Spleen (tissue), 11 donors: ENCODE measurements around the gene ADARB2. TPM values are rescaled to one million over a fixed set of nuclear protein-coding genes. Genes with fewer than 3 reads are reported as not detected.

ENCODE experiments used
- DNase-seq: peaks from one replicate; pipeline ENCODE4 v3.0.0-alpha.2; 2020
- H3K27ac ChIP-seq, 8 donors: fragments of 200-600 bp; sonication (generic) in 7 of 8; 1 replicate in 4 of 8; 2 replicates in 4 of 8; pipeline versions ENCODE4 v1.5.0 to v1.8.0; 2016 to 2021; ENCODE audit warnings: inconsistent platforms in 4 of 8, mild to moderate bottlenecking in 4 of 8, moderate library complexity in 1 of 8
- H3K27me3 ChIP-seq, 7 donors: fragments of 200-600 bp; sonication (generic) in 6 of 7; replicated peaks in 1 of 7; 1 replicate in 4 of 7; 2 replicates in 3 of 7; pipeline versions ENCODE4 v1.5.0 to v1.8.0; 2016 to 2021; ENCODE audit warnings: inconsistent platforms in 3 of 7, mild to moderate bottlenecking in 1 of 7
- H3K36me3 ChIP-seq, 6 donors: fragments of 200-600 bp; sonication (generic) in 5 of 6; 1 replicate in 4 of 6; 2 replicates in 2 of 6; pipeline versions ENCODE4 v1.5.0 to v1.8.0; 2016 to 2021; ENCODE audit warnings: inconsistent platforms in 2 of 6
- H3K4me1 ChIP-seq, 6 donors: fragments of 200-600 bp; sonication (generic) in 5 of 6; 1 replicate in 3 of 6; 2 replicates in 3 of 6; pipeline versions ENCODE4 v1.5.0 to v1.8.0; 2016 to 2021; ENCODE audit warnings: inconsistent platforms in 3 of 6
- H3K4me3 ChIP-seq, 8 donors: fragments of 200-600 bp; sonication (generic) in 7 of 8; 1 replicate in 4 of 8; 2 replicates in 4 of 8; pipeline versions ENCODE4 v1.5.0 to v1.8.0; 2016 to 2021; ENCODE audit warnings: inconsistent platforms in 4 of 8, mild to moderate bottlenecking in 4 of 8, moderate library complexity in 2 of 8
- H3K9me3 ChIP-seq, 8 donors: fragments of 200-600 bp; sonication (generic) in 7 of 8; 1 replicate in 4 of 8; 2 replicates in 4 of 8; pipeline versions ENCODE4 v1.5.0 to v1.8.0; 2016 to 2021; ENCODE audit warnings: inconsistent platforms in 4 of 8
- CTCF ChIP-seq, 11 experiments: fragments of 200-600 bp in 7 of 11; fragments of 450-650 bp in 4 of 11; sonication (generic) in 4 of 11; IDR thresholded peaks in 8 of 11; conservative IDR thresholded peaks in 3 of 11; 1 replicate in 7 of 11; 2 replicates in 4 of 11; pipeline versions ENCODE4 v1.4.0 to v1.8.0; 2016 to 2021; ENCODE audit warnings: antibody characterized with exemption in 11 of 11, inconsistent platforms in 4 of 11, mild to moderate bottlenecking in 1 of 11
- POLR2A ChIP-seq, 3 donors: fragments of 450-650 bp; IDR thresholded peaks; one replicate each; pipeline ENCODE4 v1.5.1; 2017; ENCODE audit warnings: antibody characterized with exemption in 3 of 3, mild to moderate bottlenecking in 1 of 3
- POLR2AphosphoS5 ChIP-seq, 3 donors: sonication (generic); formaldehyde crosslinking; IDR thresholded peaks; one replicate each; pipeline ENCODE4 v1.5.1; 2017; ENCODE audit warnings: antibody characterized with exemption in 3 of 3
- WGBS, 5 donors: extraction: QIAGEN DNeasy Blood & Tissue Kit in 3 of 5; methylation state at CpG; one replicate each; pipeline versions ENCODE4 v1.1.5 to v1.1.7; 2013 to 2018; 5-methylcytosine and 5-hydroxymethylcytosine counted together
- intact Hi-C: fragments of 100-400 bp; cut with DNase I; formaldehyde crosslinking; loops from one replicate; pipeline ENCODE4 v1.15.0; 2023; ENCODE audit warnings: low total_unique reads
- polyA plus RNA-seq, 3 donors: library from polyadenylated mRNA; stranded (reverse); fragments of 200-250 nt; gene quantifications; one replicate each; pipeline ENCODE4 v1.2.1, GENCODE V29; 2013
- total RNA-seq, 7 donors: library from RNA; depleted of rRNA in 3 of 7; stranded (reverse); fragments of >200 nt in 3 of 7; fragmentation: NEBNext Ultra II Directional in 4 of 7; extraction: Animal tissue kit (Norgen Biotek cat#: 25700) in 4 of 7; gene quantifications; one replicate each; pipeline versions ENCODE4 v1.1.0 to v1.2.1, GENCODE V29; 2016 to 2021
- donor health status: healthy with polysubstance abuse.
- donor health status: DM: no; HTN: no; CAD: no; lungs with moderate emphysema.
- donor health status: DM: no; HTN: no; CAD: no.
- donor health status: Bipolar disorder and iron deficiency.
- donor health status: healthy.
- donor health status: DM: no; HTN: no; CAD: no.
- donor health status: DM: yes; HTN: yes; CAD: no.

The ADARB2 gene
- total and polyA plus RNA-seq, 10 donors, result 0.05 to 8.1 (median 0.96) TPM

GRCh38 chr10:1567152-1567551 is 170.2 kb downstream of the ADARB2 start:
- intact Hi-C loops, result no loop called here
- Histone ChIP-seq H3K27me3 (peaks cover 0 to 8% (median 0%) of the 10 kb centered on the region in 7 donors), H3K4me1 (no peaks in the 10 kb centered on the region), H3K9me3 (no peaks in the 10 kb centered on the region), H3K27ac (no peak overlapping the region), H3K36me3 (no peaks in the 10 kb centered on the region), H3K4me3 (no peak overlapping the region)
- DNase-seq, result peak; percentile 39
- TF ChIP-seq CTCF (IDR thresholded peaks at IDR 0.05 in 8 of 11, conservative IDR thresholded peaks at IDR 0.05 in 3 of 11) (no peak), POLR2A (IDR thresholded peaks at IDR 0.05) (no peak), POLR2AphosphoS5 (IDR thresholded peaks at IDR 0.05) (no peak)
- 72 to 83% (median 78%) methylated on average over 7 of the region's 7 CpGs for WGBS, 5 donors

- TF ChIP-seq POLR2AphosphoS5 (IDR thresholded peaks at IDR 0.05), result no peak
- no peak for TF ChIP-seq CTCF (IDR thresholded peaks at IDR 0.05 in 8 of 11, conservative IDR thresholded peaks at IDR 0.05 in 3 of 11)
- no peak for TF ChIP-seq POLR2A (IDR thresholded peaks at IDR 0.05)
- 87 to 93% (median 89%) methylated on average over 11 of the region's 11 CpGs for WGBS, 5 donors
- H3K36me3 ChIP-seq, result no peaks in the 10 kb centered on the region
- no peak overlapping the region for H3K4me3 ChIP-seq
- no peak overlapping the region for H3K27ac ChIP-seq
- H3K9me3 ChIP-seq, result no peaks in the 10 kb centered on the region
- peaks cover 0 to 21% (median 0%) of the 10 kb centered on the region in 7 donors for H3K27me3 ChIP-seq
- peak; percentile 46 for DNase-seq
- intact Hi-C loops, result no loop called here
- H3K4me1 ChIP-seq, result no peaks in the 10 kb centered on the region
Measured at GRCh38 chr10:1564791-1565190, 172.5 kb downstream of the ADARB2 start.

- Histone ChIP-seq H3K4me1 (no peaks in the 10 kb centered on the region), H3K27ac (no peak overlapping the region), H3K27me3 (peaks cover 0 to 38% (median 0%) of the 10 kb centered on the region in 7 donors), H3K9me3 (no peaks in the 10 kb centered on the region), H3K36me3 (no peaks in the 10 kb centered on the region), H3K4me3 (no peak overlapping the region)
- 81 to 89% (median 85%) methylated on average over 13 of the region's 13 CpGs for WGBS, 5 donors
- DNase-seq, result no peak
- intact Hi-C loops, result no loop called here
- no peak for TF ChIP-seq POLR2AphosphoS5 (IDR thresholded peaks at IDR 0.05)
- no peak for TF ChIP-seq CTCF (IDR thresholded peaks at IDR 0.05 in 8 of 11, conservative IDR thresholded peaks at IDR 0.05 in 3 of 11)
- no peak for TF ChIP-seq POLR2A (IDR thresholded peaks at IDR 0.05)
Measured at GRCh38 chr10:1563028-1563427, 174.3 kb downstream of the ADARB2 start.

- H3K27ac ChIP-seq, result no peak overlapping the region
- intact Hi-C loops, result no loop called here
- no peaks in the 10 kb centered on the region for H3K9me3 ChIP-seq
- no peaks in the 10 kb centered on the region for H3K4me1 ChIP-seq
- no peaks in the 10 kb centered on the region for H3K36me3 ChIP-seq
- DNase-seq, result peak; percentile 65
- H3K4me3 ChIP-seq, result no peak overlapping the region
- WGBS, 5 donors, result 79 to 85% (median 79%) methylated on average over 19 of the region's 19 CpGs
- H3K27me3 ChIP-seq, result peaks cover 0 to 48% (median 0%) of the 10 kb centered on the region in 7 donors
- no peak for TF ChIP-seq POLR2A (IDR thresholded peaks at IDR 0.05)
- TF ChIP-seq POLR2AphosphoS5 (IDR thresholded peaks at IDR 0.05), result no peak
- TF ChIP-seq CTCF (IDR thresholded peaks at IDR 0.05 in 8 of 11, conservative IDR thresholded peaks at IDR 0.05 in 3 of 11), result no peak
Measured at GRCh38 chr10:1561731-1562337, 175.5 kb downstream of the ADARB2 start.
